ENCODE data around the gene MYH14.

DNA sequence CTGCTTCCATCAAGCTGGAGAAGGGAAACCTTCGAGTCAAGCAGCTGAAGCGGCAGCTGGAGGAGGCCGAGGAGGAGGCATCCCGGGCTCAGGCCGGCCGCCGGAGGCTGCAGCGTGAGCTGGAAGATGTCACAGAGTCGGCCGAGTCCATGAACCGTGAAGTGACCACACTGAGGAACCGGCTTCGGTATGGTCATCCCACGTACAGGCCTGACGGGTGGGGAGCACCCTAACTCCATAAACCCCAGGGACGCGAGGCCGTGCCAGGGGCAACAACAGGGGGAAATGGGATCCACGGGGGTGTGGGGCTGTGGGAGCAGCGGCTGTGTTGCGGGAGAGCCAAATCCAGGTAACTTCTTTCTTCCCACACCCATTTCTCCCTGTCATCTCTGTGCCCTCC is 105.6 kb downstream of the MYH14 start:
- TF ChIP-seq, protein P1, sequence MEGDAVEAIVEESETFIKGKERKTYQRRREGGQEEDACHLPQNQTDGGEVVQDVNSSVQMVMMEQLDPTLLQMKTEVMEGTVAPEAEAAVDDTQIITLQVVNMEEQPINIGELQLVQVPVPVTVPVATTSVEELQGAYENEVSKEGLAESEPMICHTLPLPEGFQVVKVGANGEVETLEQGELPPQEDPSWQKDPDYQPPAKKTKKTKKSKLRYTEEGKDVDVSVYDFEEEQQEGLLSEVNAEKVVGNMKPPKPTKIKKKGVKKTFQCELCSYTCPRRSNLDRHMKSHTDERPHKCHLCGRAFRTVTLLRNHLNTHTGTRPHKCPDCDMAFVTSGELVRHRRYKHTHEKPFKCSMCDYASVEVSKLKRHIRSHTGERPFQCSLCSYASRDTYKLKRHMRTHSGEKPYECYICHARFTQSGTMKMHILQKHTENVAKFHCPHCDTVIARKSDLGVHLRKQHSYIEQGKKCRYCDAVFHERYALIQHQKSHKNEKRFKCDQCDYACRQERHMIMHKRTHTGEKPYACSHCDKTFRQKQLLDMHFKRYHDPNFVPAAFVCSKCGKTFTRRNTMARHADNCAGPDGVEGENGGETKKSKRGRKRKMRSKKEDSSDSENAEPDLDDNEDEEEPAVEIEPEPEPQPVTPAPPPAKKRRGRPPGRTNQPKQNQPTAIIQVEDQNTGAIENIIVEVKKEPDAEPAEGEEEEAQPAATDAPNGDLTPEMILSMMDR (IDR thresholded peaks at IDR 0.05; ENCODE audit: poor library complexity), result no peak
- no peak for TF ChIP-seq EZH2phosphoT487 (IDR thresholded peaks at IDR 0.05; ENCODE audit: low read depth, severe bottlenecking, unreplicated experiment)
